GM21576 (cell line): ENCODE results near the gene USP37.

Source experiments
- ATAC-seq: cut with Tn5 transposase; IDR thresholded peaks from one replicate; pipeline ENCODE4 v1.9.1; 2021; ENCODE audit warnings: mild to moderate bottlenecking, moderate library complexity; ENCODE audit not compliant: unreplicated experiment

The USP37 gene, protein sequence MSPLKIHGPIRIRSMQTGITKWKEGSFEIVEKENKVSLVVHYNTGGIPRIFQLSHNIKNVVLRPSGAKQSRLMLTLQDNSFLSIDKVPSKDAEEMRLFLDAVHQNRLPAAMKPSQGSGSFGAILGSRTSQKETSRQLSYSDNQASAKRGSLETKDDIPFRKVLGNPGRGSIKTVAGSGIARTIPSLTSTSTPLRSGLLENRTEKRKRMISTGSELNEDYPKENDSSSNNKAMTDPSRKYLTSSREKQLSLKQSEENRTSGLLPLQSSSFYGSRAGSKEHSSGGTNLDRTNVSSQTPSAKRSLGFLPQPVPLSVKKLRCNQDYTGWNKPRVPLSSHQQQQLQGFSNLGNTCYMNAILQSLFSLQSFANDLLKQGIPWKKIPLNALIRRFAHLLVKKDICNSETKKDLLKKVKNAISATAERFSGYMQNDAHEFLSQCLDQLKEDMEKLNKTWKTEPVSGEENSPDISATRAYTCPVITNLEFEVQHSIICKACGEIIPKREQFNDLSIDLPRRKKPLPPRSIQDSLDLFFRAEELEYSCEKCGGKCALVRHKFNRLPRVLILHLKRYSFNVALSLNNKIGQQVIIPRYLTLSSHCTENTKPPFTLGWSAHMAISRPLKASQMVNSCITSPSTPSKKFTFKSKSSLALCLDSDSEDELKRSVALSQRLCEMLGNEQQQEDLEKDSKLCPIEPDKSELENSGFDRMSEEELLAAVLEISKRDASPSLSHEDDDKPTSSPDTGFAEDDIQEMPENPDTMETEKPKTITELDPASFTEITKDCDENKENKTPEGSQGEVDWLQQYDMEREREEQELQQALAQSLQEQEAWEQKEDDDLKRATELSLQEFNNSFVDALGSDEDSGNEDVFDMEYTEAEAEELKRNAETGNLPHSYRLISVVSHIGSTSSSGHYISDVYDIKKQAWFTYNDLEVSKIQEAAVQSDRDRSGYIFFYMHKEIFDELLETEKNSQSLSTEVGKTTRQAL

DNA sequence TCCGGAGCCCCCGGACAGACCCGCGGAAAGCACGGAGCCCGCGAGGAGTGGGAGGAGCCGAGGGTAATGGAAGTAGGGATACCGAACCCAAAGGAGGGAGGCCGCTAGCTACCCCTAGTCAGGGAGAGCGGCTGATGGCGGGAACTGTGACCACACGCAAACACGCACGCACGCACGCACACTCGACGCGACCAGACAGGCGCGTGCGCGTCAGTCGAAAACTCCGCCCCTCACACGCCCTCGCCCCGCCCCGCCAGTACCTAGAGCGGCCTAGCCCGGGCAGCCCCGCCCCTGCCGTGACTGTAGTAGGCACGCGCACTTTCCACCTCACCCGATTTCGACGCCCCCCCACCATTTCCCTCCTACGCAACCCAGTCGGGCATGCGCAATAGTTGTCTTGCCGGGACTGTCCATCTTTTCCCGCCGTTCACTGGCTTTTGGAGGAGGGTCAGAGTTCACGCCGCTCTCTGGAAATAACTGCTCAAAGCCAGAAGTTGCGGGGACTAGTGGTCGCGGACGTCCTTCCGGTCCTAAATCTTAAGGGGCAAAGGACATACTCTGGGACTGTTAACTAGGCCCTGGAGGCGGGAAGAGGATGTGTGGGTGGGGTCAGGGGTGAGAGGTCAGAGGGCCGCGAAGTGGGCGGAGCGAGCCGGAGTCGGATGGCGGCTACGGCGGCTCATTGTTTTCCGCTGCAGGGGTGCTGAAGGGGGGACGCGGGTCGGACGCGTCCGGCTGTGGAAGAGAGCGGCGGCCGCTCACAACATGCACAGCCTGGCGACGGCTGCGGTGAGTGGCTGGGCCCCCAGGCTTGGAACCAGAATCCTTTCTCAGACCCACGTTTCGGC lies at the start of gene USP37, which contains the start of gene CNOT9:
USP37 (minus strand) TSS at position 162 of the 848 bp plus-strand sequence. CDS start 9,698 bp downstream, outside the sequence.
CNOT9 (plus strand) TSS at position 650 of the 848 bp plus-strand sequence; CDS start at position 766, 116 bp downstream.
- ATAC-seq: peak; percentile 71

DNA sequence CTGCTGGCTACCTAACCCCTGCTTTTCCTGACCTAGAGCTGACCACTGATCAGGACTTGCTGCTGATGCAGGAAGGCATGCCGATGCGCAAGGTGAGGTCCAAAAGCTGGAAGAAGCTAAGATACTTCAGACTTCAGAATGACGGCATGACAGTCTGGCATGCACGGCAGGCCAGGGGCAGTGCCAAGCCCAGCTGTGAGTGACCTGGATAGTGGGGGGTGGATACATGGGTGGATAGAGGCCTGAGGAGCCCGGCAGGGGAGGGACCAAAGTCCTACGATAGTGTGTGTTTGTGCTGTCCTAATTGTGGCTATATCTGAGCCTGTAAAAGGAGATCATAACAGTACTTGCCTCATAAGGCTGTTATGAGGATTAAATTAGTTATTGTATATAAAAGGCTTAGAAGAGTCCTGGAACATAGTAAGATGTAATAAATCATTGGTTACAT lies 47.7 kb upstream of the USP37 start:
- no peak for ATAC-seq

DNA sequence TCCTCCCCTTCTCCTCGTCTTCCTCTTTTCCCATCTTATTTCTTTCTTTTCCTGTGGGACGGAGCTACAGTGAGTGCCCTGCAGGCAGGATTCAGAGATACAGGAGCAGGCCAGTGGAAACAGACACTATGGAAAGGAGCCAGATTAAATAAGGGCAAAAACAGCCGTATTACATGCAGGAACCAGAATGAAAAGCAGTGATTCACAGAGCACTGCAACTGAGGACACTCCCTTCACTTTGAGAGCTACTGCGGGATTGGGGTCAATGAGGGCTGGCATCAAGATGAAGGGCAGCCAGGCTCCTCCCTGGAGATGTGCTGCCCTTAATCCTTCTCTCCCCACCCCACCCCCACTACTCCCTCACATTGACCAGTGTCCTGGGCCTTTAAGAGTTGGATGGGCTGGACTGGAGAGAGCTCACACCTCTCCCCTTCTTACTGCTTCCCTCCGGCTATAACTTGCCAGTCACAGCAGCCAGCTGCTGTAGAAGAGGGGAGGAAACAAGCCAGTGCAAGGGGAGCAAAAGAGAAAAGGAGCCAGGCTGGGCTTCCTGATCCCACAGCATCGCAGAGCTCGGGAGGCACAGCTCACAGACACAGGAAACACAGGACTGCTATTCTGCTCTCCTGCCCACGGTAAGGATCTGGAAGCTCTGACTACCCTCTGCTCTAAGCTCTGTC lies 39.4 kb upstream of the USP37 start, which contains the start of gene PLCD4:
PLCD4 (plus strand) TSS at position 464 of the 680 bp plus-strand sequence. CDS start 7,841 bp downstream, outside the sequence.
- no peak for ATAC-seq

DNA sequence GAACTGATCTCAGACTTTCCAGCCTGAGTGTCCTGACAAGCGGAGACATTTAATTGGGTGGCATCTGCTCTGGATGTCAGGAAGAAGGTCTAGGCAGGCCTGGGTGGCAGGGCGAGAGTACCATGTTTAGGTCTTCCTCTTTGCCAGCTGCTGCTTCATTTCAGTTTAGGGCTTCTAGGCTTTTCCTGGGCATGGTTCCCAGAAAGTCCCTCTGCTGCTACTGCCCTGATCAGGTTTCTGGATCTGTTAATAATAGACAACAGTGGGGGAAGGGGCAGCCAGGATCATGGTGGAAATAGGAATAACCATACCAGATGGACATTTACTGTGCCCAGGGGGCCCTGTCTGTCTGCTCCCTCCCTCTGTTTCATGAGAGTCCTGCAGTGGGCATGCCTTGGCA lies 37.3 kb upstream of the USP37 start:
- ATAC-seq: no peak

DNA sequence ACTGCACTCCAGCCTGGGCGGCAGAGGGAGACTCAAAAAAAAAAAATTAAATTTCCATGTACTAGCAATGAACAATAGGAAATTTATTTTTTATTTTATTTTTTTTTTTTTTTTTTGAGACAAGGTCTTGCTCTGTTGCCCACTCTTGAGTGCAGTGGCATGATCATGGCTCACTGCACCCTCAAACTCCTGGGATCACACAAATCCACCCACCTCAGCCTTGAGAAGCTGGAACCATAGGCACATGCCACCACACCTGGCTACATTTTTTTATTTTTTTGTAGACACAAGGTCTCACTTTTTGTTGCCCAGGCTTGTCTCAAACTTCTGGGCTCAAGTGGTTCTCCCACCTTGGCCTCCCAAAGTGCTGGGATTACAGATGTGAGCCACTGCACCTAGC lies 17.4 kb upstream of the USP37 start:
- no peak for ATAC-seq

DNA sequence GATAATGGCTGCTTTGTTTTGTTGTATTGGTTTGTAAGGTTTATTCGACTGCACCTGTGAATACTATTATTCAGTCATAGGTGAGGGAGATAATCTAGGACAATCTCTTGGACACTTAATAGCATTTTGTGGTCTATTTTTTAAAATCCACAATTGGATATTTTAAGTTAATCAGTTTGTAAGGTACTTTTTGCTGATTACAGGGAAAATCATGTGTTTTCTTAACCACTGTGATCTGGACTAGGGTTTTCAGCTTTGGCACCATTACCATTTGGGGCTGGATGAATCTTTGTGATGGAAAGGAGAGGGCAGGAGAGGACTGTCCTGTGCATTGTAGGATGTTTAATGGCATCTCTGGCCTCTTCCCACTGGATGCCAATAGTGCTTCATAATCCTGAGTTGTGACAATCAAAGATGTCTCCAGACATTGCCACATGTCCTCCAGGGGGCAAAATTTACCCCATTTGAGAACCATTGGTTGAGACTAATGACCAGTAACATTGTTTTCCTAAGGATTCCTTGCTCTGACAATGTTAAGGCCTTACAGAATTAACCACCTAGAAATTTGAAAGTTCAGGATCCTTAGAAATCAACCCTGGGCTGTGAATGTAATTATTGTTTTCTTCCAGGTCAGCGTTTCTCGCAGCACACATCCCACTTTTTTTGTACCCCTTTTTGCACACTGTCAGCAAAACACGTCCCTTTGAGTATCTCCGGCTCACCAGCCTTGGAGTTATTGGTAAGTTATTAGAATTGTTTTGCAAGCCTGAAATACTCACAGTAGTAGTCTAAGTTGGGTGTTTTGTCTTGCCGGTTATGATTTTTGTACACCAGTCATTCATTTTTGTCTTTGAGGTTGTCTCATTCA lies 16.1 kb upstream of the USP37 start:
- no peak for ATAC-seq

DNA sequence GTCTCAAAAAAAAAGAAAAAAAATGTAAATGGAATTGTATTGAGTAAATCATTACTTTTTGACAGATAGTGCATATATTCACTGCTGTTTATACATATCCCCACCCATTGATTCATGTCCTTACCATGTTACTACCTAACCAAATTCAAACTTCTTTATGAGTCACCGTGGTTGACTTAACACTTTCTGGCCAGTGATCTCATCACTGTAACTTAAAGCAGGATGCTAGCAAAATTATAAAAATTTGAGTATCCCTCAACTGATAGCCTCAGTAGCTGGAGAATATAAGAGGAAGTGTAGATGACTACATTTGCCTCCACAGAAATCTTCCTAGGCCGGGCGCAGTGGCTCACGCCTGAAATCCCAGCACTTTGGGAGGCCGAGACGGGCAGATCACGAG lies 13.9 kb upstream of the USP37 start:
- ATAC-seq: no peak

DNA sequence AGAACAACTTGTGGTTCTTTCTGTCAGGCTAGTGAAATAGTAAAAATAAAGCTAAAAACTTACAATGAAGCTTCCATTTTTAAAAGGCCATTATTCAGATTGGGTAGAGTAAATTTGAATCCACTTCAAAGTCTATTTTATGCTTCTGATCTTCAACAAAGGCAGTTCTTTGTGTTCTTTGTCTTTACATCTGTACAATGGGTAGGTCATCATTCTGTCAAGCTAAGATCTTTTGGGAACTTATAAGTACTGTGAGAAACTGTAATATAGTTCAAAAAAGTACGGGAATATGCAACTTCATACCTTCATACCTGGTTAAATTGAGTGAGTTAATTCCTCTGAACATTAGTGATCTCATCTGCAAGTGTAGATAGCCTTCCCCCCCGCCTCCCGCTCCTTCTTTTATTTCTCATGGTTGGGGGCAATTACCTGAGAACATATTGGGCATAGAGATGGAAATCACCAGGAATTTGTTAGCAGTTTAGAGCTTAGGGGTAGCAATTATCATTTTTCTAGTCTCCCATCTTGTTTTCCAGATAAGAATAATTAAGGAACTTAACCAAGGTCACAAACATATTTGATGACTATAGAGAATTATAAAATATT lies 10.2 kb upstream of the USP37 start:
- no peak for ATAC-seq

DNA sequence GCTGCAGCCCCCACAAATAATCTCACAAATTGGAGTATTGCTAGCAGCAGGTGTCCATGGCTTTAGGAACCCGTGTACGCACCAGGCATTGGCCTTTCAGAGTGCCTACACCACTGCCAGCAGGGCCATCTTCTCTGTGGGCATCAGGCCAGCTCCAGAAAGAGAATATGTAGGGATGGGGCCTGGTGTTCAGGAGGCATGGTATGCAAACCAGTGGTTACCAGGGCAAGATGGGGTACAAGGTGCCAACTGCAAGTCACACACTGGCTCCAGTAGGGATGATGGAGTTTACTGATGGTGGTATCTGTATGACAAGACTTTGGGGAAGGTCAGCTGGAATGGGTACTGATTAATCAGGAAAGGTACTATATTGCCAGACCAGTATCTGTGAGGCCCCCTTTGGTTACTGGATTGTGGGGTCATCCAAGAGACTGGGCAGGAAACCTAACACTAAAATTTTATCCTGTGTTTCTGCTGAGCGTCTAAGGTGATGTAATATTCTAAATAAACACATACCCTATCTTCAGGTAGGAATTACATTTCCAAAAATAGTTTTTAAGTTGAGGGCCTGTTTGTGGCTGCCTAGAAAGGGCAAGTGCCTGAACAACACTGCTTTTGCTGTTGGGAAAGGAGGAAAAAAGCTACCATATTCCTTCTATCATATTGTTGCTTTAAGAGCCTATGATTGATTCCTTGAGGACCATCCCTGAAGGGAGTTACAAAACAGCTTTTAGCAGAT lies 9.5 kb upstream of the USP37 start:
- no peak for ATAC-seq

DNA sequence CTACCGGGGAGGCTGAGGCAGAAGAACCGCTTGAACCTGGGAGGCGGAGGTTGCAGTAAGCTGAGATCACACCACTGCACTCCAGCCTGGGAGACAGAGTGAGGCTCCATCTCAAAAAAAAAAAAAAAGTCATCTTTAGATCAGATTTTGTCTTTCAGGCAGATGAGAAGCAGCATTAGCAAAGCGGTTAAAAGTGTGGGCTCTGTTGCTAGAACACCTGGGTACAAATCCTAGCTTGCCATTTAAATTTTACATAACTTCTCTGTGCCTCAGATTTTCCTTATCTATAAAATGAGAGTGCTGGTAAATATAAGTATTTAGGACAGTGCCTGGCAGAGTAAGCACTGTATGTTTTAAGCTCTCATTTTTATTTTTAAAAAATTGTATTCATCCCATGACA lies 8.7 kb upstream of the USP37 start:
- ATAC-seq: no peak

DNA sequence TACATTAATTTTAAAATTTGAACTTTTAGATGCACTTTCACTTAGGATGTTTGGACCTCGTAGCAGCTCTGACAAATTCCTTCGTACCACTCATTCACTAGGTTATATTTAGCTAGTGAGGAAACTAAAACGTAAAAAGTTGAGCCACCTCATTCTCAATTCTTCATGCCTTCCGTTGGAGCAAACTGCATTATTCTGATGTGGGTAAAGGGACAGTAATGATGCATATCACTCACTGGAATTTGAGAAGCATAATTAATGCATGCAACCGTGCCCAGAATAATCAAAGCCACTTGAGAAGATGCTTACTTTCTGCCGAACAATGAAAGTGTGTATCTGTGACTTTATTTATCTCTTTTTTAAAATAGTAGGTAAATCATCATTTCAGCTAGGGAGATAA lies 2.7 kb upstream of the USP37 start:
- no peak for ATAC-seq

DNA sequence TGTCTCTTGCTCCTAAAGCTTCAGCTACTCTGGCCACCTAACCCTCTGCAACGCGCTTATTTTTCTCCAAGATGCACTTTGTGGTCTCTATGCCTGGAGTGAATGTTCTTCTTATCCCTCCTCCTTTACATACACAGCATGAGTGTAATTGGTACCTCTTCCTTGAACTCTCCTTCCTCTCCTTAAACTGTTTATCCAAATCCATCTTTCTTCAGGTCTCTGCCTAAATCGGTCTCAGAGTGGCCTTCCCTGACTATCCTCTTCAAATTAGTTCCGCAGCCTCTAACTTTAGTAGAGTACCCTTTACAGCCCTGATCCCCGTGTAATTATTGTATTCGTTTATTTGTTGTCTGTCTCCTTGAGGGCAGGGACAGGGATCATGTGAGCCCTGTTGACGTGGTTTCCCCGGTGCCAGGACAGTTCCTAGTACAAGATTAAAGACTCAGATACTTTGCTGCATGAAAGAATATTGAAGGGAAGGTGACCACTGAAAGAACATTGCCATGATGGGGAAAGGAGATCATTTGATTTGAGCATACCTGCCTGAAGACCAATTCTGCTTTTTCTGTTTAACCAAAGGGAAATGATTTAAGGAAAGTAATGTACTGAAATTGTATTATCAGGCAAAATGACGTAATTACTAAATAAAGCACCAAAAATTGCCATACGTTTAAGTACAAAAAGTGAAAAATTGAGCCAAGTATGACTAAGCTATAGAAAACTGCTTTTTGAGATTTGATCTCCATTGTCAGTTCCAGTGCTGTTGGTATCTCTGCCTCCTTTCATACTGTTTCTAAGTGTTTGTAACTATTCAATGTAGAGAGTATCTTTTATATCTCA lies 1.7 kb upstream of the USP37 start:
- ATAC-seq: no peak

DNA sequence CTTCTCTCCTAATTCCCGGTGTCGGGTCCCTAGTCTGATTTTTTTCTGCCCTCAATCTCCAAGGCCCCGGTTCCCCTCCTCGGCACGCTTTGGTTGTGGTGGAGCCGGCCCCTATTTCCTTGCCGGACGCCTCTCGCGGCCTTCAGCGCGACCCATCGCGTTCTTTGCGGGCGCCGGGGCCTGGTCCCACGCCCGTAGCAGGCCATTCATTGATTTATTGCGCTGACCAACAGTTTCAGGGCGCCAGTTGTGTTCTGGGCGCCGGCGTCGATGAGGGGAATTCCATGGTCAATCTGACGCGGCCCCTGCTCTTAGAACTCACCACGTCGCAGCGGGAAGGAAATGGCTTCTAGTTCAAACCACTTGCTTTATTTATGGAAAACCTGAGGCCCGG lies 884 bp upstream of the USP37 start:
- peak; percentile 20 for ATAC-seq

DNA sequence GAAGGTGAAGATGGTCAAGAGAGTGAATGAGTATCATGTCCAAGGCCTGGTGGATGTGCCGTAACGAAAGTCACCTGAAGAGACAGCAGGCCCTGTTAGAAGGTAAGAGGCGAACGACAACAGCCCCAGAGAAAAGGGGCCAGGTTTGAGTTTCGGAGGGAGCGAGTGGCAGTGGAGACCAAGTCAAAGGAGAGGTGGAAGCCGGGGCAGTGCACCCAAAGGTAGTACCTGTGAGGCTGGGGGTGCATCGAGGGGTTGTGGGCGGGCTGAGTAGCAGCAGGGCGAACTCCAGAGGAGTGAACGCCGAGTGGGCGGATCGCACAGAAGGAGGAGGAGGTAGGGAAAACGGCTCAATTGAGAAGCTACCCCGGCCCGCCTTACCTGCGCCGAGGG lies 358 bp downstream of the USP37 start:
- peak; percentile 25 for ATAC-seq

DNA sequence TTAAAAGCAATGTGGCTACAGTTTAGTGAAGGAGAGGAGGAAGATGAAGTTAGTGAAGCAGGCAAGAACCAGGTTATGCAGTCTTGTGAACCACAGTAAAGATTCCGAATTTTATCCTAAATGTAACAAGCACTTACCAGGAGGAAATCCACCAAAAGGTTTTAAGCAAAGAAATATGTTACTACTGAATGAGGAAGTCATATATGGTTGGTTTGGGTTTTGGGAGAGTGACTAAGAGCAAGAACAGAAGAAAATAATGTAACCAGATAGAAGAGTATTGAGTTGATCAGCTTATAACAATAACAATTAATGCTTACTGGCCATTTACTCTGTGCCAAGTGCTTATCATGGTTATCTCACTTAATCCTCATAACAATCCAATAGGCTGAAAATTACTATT lies 1.9 kb downstream of the USP37 start:
- ATAC-seq: no peak

DNA sequence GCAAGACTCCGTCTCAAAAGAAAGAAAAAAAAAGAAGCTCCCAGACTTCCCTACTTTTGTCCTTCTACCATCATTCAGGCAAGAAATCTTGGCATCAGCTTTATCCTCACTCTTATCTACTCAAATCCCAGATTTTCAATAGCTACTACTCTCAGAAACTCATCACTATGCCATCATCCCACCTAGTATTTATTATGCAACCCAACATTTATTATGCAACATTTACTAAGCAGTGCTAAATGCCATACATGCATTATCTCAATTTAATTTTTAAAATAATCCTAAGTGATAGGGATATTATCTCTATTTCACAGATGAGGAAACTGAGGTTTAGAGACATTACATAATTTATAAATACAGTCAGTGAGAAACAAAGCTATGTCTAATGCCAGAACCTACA lies 4.1 kb downstream of the USP37 start:
- no peak for ATAC-seq

DNA sequence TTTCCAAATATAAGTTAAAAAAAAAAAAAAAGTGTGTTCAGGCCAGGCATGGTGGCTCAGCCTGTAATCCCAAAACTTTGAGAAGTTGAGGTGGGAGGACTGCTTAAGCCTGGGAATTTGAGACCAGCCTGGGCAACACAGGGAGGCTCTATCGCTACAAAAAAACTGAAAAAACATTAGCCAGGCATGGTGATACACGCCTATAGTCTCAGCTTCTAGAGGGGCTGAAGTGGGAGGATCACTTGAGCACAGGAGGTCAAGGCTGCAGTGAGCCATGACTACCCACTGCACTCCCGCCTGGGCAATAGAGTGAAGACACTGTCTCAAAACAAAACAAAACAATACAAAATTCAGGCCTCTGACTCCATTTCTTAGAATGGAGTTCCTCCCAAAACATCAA lies 9.2 kb downstream of the USP37 start:
- no peak for ATAC-seq
